ENCODE measurements around the gene CHMP6.
A peak's percentile ranks its signal among the peaks of the same experiment; 100 is the strongest.

Gene CHMP6

GRCh38 chr17:80991645-80992076 lies at the start of gene CHMP6:
Gene CHMP6 (plus strand): TSS chr17:80991841. CDS start chr17:80991919, 78 bp downstream.
- DNase-seq (ENCODE audit: extremely low spot score, insufficient read length, low read depth) (peak; percentile 87), FAIRE-seq (no peak)

- no peak for FAIRE-seq
- no peak for DNase-seq (ENCODE audit: extremely low spot score, insufficient read length, low read depth)
These were observed 49.0 kb upstream of the CHMP6 start for GRCh38 chr17:80942423-80943345.

- no peak for DNase-seq (ENCODE audit: extremely low spot score, insufficient read length, low read depth)
- no peak for FAIRE-seq
These were observed 48.1 kb upstream of the CHMP6 start for GRCh38 chr17:80943346-80944145.

- no peak for FAIRE-seq
- DNase-seq (ENCODE audit: extremely low spot score, insufficient read length, low read depth): no peak
These were observed 47.3 kb upstream of the CHMP6 start for GRCh38 chr17:80944326-80944725.

- FAIRE-seq: no peak
- DNase-seq (ENCODE audit: extremely low spot score, insufficient read length, low read depth): no peak
These were observed 45.9 kb upstream of the CHMP6 start for GRCh38 chr17:80945736-80946135.

GRCh38 chr17:80946449-80946848 lies 45.2 kb upstream of the CHMP6 start:
- no peak for FAIRE-seq

GRCh38 chr17:80947200-80947940 lies 44.3 kb upstream of the CHMP6 start:
- FAIRE-seq (no peak), DNase-seq (ENCODE audit: extremely low spot score, insufficient read length, low read depth) (no peak)

More at GRCh38 chr17:80946449-80946848, 45.2 kb upstream of the CHMP6 start:
- DNase-seq (ENCODE audit: extremely low spot score, insufficient read length, low read depth): no peak

GRCh38 chr17:80948019-80948975 lies 43.3 kb upstream of the CHMP6 start:
- FAIRE-seq (no peak), DNase-seq (ENCODE audit: extremely low spot score, insufficient read length, low read depth) (no peak)

GRCh38 chr17:80948976-80949450 lies 42.6 kb upstream of the CHMP6 start:
- DNase-seq (ENCODE audit: extremely low spot score, insufficient read length, low read depth): no peak
- no peak for FAIRE-seq

GRCh38 chr17:80949451-80950421 lies 41.9 kb upstream of the CHMP6 start:
- DNase-seq (ENCODE audit: extremely low spot score, insufficient read length, low read depth): no peak
- no peak for FAIRE-seq

- FAIRE-seq: no peak
These were observed 41.0 kb upstream of the CHMP6 start for GRCh38 chr17:80950466-80951120.

GRCh38 chr17:80951121-80952090 lies 40.2 kb upstream of the CHMP6 start:
- no peak for DNase-seq (ENCODE audit: extremely low spot score, insufficient read length, low read depth)
- FAIRE-seq: no peak

More at GRCh38 chr17:80950466-80951120, 41.0 kb upstream of the CHMP6 start:
- no peak for DNase-seq (ENCODE audit: extremely low spot score, insufficient read length, low read depth)

GRCh38 chr17:80952291-80952690 lies 39.4 kb upstream of the CHMP6 start:
- FAIRE-seq (no peak), DNase-seq (ENCODE audit: extremely low spot score, insufficient read length, low read depth) (no peak)

GRCh38 chr17:80953471-80954315 lies 37.9 kb upstream of the CHMP6 start:
- no peak for DNase-seq (ENCODE audit: extremely low spot score, insufficient read length, low read depth)
- FAIRE-seq: no peak

- DNase-seq (ENCODE audit: extremely low spot score, insufficient read length, low read depth): no peak
- FAIRE-seq: no peak
These were observed 36.6 kb upstream of the CHMP6 start for GRCh38 chr17:80955078-80955477.
